HUDEP-2 (cell line): ENCODE measurements around the gene MKI67.
"Not testable (repeated sequence)": the region's sequence is repeated elsewhere in the genome, so short reads cannot be mapped to it uniquely, and the experiment has no call there.

Source experiments
- DNase-seq, 76 experiments: peaks; one replicate each; lab custom pipeline; 2025; ENCODE audit not compliant: unreplicated experiment in 76 of 76; lab: John Stamatoyannopoulos, UW

MKI67 gene

DNA sequence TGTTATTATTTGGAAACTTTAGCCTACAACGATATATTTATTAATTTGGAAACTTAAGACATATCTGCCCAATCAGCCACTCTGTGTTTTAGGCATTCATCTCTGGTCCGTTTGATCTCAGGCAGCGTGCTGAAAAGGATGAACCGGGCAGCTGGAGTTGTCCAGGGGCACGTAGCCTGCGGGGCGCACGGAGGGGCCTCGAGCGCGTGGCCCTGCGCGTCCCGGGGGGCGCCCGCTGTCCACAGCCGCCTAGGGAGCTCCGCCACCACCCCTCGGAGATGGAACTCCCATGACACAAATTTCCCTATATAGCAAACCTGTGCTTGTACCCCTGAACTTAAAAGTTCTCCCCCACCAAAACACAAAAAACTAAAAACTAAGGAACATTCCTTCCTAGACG lies 24.3 kb upstream of the MKI67 start:
- no peak for DNase-seq

DNA sequence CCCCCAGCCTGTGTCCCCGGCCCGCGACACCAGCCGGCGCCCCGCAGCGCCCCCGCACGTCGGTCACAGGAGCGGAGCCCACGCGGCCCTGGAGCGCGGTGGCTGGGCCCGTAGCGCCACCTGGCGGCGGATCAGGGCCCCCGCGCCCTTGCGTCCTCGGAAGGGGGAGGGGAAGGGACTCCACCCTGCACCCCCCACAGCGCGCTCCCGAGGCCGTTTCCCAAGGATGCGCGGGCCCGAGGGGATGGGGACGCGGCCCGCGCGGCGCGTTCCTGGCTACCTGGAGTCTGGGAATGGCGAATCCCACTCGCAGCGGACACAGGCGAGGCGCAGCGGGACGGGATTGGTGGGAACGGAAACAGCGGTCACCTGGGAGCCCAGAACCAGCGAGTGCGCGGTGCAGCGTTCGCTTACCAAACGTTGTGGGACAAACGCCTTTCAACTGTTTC lies 23.8 kb upstream of the MKI67 start:
- peak in 60 of 76 experiments; percentile 7 to 72 (median 44) for DNase-seq

DNA sequence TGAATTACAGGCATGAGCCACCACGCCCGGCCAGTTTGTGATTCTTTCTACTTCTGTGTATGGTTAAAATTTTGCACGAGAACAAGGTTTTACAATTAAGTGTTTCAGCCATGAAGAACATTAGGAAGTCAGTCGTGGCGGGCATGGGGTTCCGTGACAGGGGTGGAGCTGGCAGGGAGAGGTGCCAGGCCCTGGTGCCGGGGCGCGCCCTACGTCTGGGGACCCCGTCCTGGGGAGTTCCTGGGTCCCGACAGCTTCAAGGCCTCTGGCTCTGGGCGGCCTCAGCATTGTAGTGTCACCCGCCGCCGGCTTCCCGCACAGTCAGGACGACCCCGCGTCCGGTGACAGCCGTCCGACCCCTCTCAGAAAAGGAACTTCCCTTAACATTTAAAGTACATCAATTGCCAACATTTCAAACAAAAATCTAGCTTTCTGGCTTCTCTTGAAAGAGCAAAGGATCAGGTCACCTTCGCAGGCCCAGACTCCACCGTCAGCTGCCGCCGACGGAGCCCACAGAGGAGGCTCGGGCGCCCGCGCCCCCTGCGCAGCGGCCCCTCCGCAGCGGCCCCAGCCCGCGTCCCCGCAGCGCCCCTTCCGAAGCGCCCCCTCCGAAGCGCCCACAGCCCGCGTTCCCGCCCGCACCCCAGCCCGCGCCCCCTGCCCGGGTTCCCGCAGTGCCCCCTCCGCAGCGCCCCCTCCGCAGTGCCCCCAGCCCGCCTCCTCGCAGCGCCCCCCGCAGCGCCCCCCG lies 23.2 kb upstream of the MKI67 start:
- no peak for DNase-seq

DNA sequence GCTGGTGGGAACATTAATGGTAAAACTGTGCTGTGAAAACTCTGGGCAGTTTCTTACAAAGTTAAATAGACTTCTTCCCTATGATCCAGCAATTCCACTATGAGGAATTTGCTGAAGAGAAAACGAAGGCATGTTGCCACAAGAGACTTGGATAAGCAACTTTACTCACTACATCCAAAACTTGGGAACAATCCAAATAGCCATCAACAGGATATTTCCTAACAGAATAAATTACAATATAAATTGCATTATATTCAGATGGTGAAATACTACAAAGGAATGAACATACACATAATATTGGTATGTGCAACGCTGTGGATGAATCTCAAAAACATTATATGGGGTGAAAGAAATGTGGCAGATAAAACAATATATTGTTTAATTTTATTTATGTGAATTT lies 21.4 kb upstream of the MKI67 start:
- DNase-seq = no peak

DNA sequence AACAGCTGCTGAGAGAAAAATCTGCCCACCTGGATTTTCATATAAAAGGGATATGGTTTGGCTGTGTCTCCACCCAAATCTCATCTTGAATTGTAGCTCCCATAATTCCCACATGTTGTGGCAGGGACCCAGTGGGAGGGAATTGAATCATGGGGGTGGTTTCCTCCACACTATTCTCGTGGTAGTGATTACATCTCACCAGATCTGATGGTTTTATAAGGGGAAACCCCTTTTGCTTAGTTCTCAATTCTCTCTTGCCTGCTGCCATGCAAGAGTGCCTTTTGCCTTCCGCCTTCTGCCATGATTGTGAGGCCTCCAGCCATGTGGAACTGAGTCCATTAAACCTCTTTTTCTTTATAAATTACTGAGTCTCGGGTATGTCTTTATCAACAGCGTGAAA lies 20.8 kb upstream of the MKI67 start:
- no peak for DNase-seq

DNA sequence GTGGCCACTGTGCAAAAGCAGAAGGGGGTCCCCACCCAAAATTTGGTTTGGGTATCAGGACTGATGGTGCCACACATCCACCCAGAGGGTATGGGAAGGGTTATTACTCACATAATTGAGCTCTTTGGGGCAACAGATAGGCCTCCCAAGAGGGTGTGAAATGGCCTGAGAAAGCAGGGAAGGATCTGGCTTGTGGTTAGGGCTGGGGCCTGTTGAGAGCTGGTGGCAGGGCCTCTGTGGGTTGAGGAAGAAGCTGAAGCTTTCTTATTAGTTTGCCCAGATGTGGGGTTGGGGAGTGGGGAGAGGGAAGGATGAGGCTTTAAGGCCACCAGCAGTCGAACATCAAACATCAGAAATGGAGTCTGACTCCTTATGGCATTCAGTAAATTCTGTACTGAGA lies 18.3 kb upstream of the MKI67 start:
- no peak for DNase-seq

DNA sequence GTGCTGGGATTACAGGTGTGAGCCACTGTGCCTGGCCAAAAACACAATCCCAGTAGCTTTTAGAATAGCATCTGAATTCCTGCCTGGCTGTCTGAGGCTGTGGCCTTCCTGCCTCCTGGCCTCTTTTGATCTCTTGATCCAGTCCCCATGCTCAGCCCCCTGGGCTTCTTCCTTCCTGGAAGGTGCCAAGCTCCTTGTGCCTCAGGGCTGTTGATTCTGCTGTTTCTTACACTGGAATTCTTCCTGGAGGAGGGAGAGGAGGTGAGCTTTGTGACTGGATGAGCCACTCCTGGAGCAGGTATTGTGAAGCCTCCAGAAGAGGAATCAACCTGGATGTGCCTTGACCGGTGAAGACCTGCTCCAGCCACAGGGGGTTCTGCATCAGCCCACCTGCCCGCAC lies 17.3 kb upstream of the MKI67 start:
- DNase-seq = no peak

DNA sequence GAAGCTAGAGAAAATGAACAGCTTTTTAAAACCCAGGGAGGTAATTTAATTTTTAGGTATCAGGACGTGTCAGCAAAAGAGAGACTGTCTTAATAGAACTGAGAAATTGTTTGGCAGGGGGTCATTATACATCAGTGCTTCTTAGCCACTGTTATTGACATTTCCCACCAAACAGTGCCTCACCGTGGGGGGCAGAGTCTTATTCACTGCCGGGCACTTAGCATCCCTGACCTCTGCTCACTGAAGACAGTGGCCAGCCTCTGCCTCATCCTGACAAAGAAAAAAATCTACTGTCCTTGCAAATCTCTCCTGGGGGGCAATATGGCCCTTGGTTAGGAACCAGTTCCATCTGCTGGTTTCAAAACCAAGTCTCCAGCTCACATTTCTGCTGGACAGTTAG lies 14.2 kb upstream of the MKI67 start:
- no peak for DNase-seq

DNA sequence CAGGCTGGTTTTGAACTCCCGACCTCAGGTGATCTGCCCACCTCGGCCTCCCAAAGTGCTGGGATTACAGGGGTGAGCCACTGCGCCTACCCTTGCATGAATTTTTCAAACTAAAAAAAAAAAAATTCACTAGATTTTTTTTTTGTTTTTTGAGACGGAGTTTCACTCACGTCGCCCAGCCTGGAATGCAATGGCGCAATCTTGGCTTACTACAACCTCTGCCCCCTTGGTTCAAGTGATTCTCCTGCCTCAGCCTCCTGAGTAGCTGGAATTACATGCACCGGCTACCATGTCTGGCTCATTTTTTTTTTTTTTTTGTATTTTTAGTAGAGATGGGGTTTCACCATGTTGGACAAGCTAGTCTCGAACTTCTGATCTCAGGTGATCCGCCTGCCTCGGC lies 12.2 kb upstream of the MKI67 start:
- not testable (repeated sequence) for DNase-seq

DNA sequence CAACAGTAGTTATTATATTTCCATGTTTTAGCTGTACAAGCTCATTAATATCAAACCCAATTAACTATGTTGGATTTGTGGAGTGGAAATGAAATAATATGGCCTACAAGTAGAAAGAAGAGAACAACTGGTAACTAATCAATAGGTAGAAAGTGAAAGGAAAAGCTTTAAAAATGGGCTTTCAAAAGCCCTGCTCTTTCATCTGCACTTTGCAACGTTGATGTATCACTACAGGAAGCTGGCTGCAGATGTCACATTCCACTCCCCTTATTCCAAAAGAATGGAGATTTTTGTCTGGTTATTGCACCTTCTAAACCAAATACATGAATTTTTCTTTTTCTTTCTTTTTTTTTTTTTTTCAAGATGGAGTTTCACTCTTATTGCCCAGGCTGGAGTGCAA lies 11.7 kb upstream of the MKI67 start:
- DNase-seq = no peak

DNA sequence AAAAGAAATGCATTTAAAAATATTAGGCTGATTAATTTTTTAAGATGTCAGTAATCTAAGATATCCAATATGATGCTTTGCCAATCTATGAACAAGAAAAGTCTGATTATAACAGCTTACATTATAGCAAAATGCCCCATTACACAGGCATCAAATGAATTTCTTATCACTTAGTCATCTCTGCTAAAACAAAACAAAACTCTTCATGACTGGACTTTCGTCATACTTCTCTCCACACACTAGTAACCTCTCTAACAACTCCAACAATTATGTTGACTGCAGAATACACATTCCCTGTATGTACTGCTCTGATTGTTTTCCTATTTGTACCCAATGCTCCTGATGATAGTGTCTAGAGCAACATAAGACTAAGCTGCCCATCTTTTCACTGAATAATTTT lies 3.8 kb upstream of the MKI67 start:
- no peak for DNase-seq

DNA sequence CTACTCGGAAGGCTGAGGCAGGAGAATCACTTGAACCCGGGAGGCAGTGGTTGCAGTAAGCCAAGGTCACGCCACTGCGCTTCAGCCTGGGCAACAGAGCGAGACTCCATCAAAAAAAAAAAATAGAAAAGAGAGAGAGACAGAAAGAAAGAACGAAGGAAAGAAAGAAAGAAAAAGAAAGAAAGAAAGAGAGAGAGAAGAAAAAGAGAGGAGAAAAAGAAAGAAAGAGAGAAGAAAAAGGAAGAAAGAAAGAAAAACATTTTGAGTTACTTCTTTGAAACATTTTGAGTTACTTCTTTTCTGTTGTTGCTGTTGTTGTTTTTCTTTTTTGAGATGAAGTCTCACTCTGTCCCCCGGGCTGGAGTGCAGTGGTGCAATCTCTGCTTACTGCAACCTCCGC lies 2.4 kb upstream of the MKI67 start:
- no peak for DNase-seq

DNA sequence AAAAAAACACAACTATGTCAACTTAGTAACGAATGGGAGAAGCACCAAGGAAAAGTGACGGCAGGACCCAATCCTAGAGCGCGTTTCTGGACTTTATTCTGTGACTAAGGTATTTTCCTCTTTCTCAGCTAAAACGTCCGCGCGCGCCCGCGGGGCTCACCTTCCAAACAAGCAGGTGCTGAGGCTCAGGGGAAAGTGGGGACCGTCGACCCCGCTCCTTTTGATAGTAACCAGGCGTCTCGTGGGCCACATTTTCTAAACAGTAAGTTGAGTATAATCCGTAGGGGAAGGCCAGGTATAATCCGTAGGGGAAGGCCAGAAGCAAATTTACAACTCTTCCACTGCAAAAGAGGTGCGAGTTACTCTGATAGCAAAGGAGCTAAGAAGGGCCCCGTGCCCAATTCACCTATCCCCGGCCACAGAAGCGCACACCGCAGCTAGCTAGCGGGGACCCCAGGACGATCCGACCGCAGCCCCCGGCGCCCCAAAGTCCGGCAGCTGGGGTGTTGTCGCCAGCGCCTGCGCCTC lies 743 bp downstream of the MKI67 start:
- peak in 4 of 76 experiments; percentile 7 to 37 (median 10) for DNase-seq

DNA sequence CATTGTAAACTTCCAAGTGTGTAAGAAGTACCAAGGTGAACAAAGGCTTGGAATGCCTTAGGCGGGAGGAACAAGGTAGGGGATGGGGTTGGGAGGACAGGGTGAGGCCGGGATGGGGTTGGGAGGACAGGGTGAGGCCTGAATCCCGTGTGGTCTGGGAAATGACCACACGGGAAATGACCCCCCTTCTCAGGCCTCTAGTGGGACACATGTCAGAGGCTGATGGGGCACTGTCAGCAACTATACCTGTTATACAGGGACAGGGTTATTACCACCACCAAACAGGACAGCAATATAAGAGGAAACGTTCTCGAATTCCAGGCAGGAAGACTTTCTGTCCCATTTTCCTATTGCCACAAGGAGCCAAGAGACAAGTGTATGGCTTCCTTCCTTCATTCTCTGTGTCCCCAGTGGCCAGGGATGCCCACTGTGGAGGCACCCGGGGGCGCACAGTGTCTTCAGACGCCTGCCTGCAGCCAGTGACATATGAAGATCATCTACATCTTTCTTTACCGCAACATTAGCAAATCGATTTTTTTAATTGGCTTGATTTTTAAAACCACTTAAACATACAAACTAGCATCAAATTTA lies 1.3 kb downstream of the MKI67 start:
- DNase-seq = no peak

DNA sequence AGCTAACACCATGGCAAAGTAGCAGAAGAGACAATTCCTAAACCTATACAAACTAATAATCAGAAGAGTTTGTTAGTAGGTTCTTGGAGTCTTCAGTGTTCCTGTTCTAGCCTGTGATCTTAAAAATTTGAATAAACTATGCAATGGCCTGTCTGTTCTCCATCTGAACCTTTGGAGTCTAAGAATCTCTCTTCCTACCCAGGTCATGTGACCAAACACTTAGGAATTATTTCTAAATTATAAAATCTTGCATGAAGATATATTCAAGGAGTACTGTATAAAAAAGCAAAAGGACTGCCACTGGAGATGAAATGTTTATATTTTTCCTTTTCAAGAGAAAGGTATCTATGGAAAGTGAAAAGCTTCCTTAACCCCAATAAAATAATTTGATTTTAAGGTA lies 2.4 kb downstream of the MKI67 start:
- no peak for DNase-seq

DNA sequence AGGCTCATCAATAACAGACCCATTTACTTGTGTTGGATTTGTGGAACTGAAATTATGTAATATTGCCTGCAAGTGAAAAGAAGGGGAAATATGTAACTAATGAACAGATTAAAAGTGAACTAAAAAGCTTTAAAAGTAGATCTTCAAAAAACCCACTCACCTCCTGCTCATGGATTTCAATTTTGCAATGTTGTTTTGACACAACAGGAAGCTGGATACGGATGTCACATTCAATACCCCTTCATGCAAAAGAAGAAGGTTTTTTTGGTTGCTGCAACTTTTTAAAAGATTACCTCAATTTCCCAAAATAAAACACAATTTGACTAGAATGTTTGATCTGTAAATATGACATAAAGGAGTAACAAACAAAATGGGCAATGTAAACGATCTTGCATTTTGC lies 3.3 kb downstream of the MKI67 start:
- no peak for DNase-seq

DNA sequence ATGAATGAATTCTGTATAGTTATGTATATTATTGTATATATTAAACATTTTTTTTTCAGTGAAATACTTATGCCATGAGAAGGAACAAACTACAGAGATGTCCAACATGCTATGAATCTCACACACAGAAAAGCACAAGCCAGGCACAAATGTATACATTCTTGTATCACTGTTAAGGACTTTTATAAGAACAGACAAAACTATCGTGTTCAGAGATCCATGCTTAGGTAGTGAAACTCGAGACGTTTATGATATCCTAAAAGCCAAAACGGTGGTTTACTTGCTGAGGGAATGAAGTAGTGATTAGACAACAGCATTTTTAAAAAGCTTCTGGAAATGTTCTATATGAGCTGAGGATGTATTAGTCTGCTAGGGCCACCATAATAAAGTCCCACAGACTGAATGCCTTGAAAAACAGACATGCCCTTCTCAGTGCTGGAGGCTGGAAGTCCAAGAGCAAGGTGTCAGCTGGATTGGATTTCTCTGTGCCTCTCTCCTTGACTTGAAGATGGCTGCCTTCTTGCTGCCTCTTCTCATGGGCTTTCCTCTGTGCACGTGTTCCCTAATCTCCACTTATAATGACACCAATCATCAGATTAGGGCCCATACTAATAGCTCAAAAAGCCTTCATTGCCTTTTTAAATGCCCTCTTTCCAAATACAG lies 4.3 kb downstream of the MKI67 start:
- DNase-seq = no peak

DNA sequence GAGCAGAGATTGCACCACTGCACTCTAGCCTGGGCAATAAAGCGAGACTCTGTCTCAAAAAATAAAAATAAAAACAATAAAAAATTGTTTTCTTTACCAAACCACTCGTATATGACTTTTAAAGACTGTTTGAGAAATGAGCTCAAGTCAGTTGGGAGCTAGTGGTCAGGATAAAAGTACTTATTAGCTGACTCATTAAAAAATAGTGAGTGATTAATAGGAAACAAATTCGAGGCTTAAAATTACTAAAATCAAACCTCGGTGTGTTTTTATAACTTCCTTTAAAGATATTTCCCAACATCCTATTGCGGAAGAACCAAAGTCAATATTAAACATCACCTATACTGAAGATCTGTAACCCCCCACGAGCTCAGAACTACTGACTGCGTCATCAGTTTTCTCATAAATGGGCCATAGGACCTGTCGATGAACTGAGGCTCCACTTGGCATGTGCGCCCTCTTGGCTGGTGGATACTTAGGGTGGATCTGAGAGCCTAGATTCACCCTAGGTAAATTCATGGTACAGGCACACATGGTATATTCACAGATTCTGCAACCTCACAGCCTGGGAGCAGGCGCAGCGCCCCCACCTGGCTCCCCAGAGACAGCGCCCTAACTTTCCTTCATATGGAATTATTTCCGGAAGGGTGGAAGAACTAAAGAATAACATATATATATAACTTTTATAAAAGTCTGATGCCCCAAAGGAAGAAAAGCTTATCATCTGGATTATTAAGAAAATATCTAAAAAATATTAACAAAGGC lies 9.2 kb downstream of the MKI67 start:
- DNase-seq = no peak

DNA sequence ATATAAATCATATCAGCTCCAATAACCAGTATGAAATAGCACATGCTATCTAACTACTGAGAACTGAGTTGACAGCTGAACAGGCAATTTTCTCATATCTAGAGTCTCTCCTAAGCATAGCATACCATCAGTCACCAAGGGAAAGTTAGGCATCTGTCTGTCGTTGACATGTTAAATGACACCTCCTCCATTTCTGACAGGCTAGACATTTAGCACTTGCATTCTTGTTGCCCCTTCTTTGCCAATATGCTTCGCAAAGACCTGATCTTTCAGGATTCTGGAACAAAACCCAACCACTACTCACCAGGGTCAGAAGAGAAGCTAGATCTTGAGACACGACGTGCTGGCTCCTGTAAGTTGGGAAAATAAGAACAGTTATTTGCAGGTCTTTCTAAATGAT lies 10.0 kb downstream of the MKI67 start:
- DNase-seq = no peak

DNA sequence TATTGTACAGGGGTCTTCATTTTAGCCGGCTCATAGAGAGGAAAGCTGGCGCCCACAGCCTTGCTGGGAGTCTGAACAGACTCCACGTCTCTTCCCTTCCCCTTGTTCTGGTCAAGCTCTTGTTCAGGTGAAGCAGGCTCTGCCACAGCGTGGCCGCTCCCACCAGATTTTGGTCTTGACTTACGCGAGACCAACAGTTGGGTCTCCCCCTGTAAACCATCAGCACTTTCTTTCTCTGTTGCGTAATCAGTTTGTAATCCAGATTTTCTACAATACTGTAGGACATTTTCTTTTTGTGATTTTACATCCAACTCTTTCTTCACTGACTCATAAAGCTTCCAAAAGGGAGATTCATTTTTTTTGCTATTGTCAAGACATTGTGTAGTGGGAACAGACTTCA lies 10.9 kb downstream of the MKI67 start:
- DNase-seq = no peak

DNA sequence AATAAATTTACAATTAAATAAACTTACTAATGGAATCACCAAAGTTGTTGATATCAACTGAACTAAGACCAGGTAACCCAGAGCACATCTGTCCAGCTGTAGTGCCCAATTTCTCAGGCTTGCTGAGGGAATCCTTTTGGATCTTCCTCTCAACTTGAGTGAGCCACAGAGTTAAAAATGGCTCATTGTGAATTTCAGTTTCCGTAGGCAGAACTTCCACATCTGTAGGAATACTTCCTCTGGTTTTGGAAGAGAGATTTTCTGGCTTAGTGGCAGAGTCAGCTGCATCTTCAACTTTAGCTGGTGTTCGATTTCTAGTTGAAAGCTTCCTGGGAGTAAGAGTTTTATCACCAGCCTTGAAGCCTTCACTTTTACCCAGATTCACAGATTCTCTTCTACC lies 11.3 kb downstream of the MKI67 start:
- no peak for DNase-seq
